Measurements from ENCODE around the gene CREB3L1.
A peak's percentile ranks its signal among the peaks of the same experiment; 100 is the strongest.

Gene CREB3L1

GRCh38 chr11:46361283-46362155, 84.1 kb downstream of the CREB3L1 start:
- no peak for DNase-seq (ENCODE audit: low read depth)
- no peak for TF ChIP-seq CTCF (IDR thresholded peaks at IDR 0.05; ENCODE audit: control insufficient read depth, insufficient read depth, low read depth, low read length, missing control alignments)
- H3K4me3 ChIP-seq (ENCODE audit: control insufficient read depth, low read depth, low read length): no peak overlapping the region

- no peak for TF ChIP-seq CTCF (IDR thresholded peaks at IDR 0.05; ENCODE audit: control insufficient read depth, insufficient read depth, low read depth, low read length, missing control alignments)
- no peak overlapping the region for H3K4me3 ChIP-seq (ENCODE audit: control insufficient read depth, low read depth, low read length)
- no peak for DNase-seq (ENCODE audit: low read depth)
Measured at GRCh38 chr11:46362156-46363030, 84.9 kb downstream of the CREB3L1 start.

GRCh38 chr11:46363031-46363407, 85.6 kb downstream of the CREB3L1 start:
- no peak overlapping the region for H3K4me3 ChIP-seq (ENCODE audit: control insufficient read depth, low read depth, low read length)
- TF ChIP-seq CTCF (IDR thresholded peaks at IDR 0.05; ENCODE audit: control insufficient read depth, insufficient read depth, low read depth, low read length, missing control alignments): no peak
- DNase-seq (ENCODE audit: low read depth): no peak

GRCh38 chr11:46363455-46364005, 86.1 kb downstream of the CREB3L1 start:
- TF ChIP-seq CTCF (IDR thresholded peaks at IDR 0.05; ENCODE audit: control insufficient read depth, insufficient read depth, low read depth, low read length, missing control alignments): peak; percentile 12
- no peak overlapping the region for H3K4me3 ChIP-seq (ENCODE audit: control insufficient read depth, low read depth, low read length)
- DNase-seq (ENCODE audit: low read depth): no peak

GRCh38 chr11:46364056-46364455, 86.6 kb downstream of the CREB3L1 start:
- H3K4me3 ChIP-seq (ENCODE audit: control insufficient read depth, low read depth, low read length): no peak overlapping the region
- DNase-seq (ENCODE audit: low read depth): no peak
- no peak for TF ChIP-seq CTCF (IDR thresholded peaks at IDR 0.05; ENCODE audit: control insufficient read depth, insufficient read depth, low read depth, low read length, missing control alignments)

GRCh38 chr11:46364791-46365190, 87.3 kb downstream of the CREB3L1 start:
- no peak overlapping the region for H3K4me3 ChIP-seq (ENCODE audit: control insufficient read depth, low read depth, low read length)
- no peak for DNase-seq (ENCODE audit: low read depth)
- no peak for TF ChIP-seq CTCF (IDR thresholded peaks at IDR 0.05; ENCODE audit: control insufficient read depth, insufficient read depth, low read depth, low read length, missing control alignments)
